Measurements from ENCODE around the gene REL. TPM values are rescaled to one million over a fixed set of nuclear protein-coding genes. Genes with fewer than 3 reads are reported as not detected.

REL gene
- total and polyA plus RNA-seq, 9 of the 15 experiments (the other 6 are each of a cell fraction or from before 2014, with no cell fraction given), result 0.63 to 8.6 (median 6.3) TPM

DNA sequence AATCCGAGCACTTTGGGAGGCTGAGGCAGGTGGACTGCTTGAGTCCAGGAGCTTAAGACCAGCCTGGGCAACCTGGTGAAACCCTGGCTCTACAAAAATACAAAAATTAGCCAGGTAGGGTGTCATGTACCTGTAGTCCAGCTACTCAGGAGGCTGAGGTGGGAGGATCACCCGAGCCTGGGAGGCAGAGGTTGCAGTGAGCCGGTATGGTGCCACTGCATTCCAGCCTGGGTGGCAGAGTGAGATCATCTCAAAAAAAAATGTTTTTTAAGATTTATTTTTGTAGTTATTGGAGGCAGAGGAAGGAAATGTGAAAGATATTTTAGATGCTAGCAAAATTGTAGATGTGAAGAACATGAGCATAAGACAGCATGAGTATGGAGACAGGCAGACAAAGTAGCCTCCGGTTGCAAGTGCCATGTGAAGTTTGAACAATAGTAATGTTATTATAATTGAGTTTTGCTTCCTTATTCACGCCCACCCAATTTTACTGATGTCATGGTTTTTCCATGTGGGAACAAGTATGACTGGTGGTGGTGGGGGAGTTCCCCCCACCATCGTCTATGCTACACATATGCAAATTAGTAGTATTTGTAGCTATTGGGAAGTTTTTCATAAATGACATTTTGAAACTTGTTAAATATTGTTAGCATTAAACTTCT, 18.0 kb downstream of the REL start:
- Histone ChIP-seq H3K9me1 (ENCODE audit: control insufficient read depth, insufficient read depth, low read length) (no peaks in the 10 kb centered on the region), H2AFZ (ENCODE audit: low read depth, low read length) (no peak overlapping the region), H3K4me1 (replicated peaks in 1 of 2; ENCODE audit: control insufficient read depth in 2 of 2, insufficient read depth in 2 of 2, low read length in 2 of 2) (no peaks in the 10 kb centered on the region), H3K4me2 (ENCODE audit: insufficient read depth, low read length) (no peak overlapping the region), H3K4me3 (no peak overlapping the region), H3K27me3 (ENCODE audit: control insufficient read depth in 2 of 2, insufficient read depth in 2 of 2, low read length in 2 of 2) (no peaks in the 10 kb centered on the region), H4K20me1 (replicated peaks; ENCODE audit: control insufficient read depth, insufficient read depth, low read length) (no peaks in the 10 kb centered on the region; the same call in 1 of the 2 replicates), H3K79me2 (ENCODE audit: control insufficient read depth, insufficient read depth, low read length) (no peaks in the 10 kb centered on the region), H3K27ac (ENCODE audit: extremely low read depth, low read depth, low read length) (no peak overlapping the region), H3K36me3 (ENCODE audit: control insufficient read depth, insufficient read depth, low read length) (peaks cover 64% of the 10 kb centered on the region), H3K9ac (ENCODE audit: insufficient read depth in 1 of 2, low read depth in 2 of 2, low read length in 2 of 2) (no peak overlapping the region), H3K9me3 (replicated peaks; ENCODE audit: control insufficient read depth, insufficient read depth, low read depth, low read length) (no peaks in the 10 kb centered on the region)
- BruUV-seq (replicated peaks), result no TSS peak
- ChIA-PET CTCF (ENCODE audit: low intra/inter-chr PET ratio) (no interaction called here), POLR2A (no interaction called here)
- 90% methylated on average over 6 of the region's 6 CpGs for WGBS (ENCODE audit: insufficient coverage, low coverage, missing lambda C conversion rate)
- intact Hi-C loops (cut with micrococcal nuclease) (no loop called here), in situ Hi-C loops (cut with MboI) (no loop called here)
- no peak for FAIRE-seq
- no peak for ATAC-seq
- no peak for DNase-seq (ENCODE audit: extremely low read depth in 1 of 4, low spot score in 3 of 4)
- no peak for TF ChIP-seq KDM4B (IDR thresholded peaks at IDR 0.05; ENCODE audit: borderline replicate concordance in 2 of 2, low read depth in 1 of 2)
- TF ChIP-seq, protein P1, sequence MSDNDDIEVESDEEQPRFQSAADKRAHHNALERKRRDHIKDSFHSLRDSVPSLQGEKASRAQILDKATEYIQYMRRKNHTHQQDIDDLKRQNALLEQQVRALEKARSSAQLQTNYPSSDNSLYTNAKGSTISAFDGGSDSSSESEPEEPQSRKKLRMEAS (CRISPR knock-in tag; IDR thresholded peaks at IDR 0.05), result no peak
- TF ChIP-seq PTTG1 (tag; IDR thresholded peaks at IDR 0.05; ENCODE audit: low read depth), result no peak
- no peak for TF ChIP-seq CCNT2 (IDR thresholded peaks at IDR 0.05; ENCODE audit: borderline replicate concordance, extremely low read depth, insufficient read length, low read depth, low read length)
- TF ChIP-seq, protein P2, sequence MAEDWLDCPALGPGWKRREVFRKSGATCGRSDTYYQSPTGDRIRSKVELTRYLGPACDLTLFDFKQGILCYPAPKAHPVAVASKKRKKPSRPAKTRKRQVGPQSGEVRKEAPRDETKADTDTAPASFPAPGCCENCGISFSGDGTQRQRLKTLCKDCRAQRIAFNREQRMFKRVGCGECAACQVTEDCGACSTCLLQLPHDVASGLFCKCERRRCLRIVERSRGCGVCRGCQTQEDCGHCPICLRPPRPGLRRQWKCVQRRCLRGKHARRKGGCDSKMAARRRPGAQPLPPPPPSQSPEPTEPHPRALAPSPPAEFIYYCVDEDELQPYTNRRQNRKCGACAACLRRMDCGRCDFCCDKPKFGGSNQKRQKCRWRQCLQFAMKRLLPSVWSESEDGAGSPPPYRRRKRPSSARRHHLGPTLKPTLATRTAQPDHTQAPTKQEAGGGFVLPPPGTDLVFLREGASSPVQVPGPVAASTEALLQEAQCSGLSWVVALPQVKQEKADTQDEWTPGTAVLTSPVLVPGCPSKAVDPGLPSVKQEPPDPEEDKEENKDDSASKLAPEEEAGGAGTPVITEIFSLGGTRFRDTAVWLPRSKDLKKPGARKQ (CRISPR knock-in tag; IDR thresholded peaks at IDR 0.05), result no peak
- no peak for TF ChIP-seq ATF1 (CRISPR knock-in tag; IDR thresholded peaks at IDR 0.05)
- no peak for TF ChIP-seq ATF1 (tag; IDR thresholded peaks at IDR 0.05)
- TF ChIP-seq, protein P3, sequence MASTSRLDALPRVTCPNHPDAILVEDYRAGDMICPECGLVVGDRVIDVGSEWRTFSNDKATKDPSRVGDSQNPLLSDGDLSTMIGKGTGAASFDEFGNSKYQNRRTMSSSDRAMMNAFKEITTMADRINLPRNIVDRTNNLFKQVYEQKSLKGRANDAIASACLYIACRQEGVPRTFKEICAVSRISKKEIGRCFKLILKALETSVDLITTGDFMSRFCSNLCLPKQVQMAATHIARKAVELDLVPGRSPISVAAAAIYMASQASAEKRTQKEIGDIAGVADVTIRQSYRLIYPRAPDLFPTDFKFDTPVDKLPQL (IDR thresholded peaks at IDR 0.05; ENCODE audit: extremely low read depth, insufficient read length), result no peak
- TF ChIP-seq, protein P4, sequence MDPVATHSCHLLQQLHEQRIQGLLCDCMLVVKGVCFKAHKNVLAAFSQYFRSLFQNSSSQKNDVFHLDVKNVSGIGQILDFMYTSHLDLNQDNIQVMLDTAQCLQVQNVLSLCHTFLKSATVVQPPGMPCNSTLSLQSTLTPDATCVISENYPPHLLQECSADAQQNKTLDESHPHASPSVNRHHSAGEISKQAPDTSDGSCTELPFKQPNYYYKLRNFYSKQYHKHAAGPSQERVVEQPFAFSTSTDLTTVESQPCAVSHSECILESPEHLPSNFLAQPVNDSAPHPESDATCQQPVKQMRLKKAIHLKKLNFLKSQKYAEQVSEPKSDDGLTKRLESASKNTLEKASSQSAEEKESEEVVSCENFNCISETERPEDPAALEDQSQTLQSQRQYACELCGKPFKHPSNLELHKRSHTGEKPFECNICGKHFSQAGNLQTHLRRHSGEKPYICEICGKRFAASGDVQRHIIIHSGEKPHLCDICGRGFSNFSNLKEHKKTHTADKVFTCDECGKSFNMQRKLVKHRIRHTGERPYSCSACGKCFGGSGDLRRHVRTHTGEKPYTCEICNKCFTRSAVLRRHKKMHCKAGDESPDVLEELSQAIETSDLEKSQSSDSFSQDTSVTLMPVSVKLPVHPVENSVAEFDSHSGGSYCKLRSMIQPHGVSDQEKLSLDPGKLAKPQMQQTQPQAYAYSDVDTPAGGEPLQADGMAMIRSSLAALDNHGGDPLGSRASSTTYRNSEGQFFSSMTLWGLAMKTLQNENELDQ (CRISPR knock-in tag; IDR thresholded peaks at IDR 0.05; ENCODE audit: borderline replicate concordance), result no peak
- TF ChIP-seq, protein P5, sequence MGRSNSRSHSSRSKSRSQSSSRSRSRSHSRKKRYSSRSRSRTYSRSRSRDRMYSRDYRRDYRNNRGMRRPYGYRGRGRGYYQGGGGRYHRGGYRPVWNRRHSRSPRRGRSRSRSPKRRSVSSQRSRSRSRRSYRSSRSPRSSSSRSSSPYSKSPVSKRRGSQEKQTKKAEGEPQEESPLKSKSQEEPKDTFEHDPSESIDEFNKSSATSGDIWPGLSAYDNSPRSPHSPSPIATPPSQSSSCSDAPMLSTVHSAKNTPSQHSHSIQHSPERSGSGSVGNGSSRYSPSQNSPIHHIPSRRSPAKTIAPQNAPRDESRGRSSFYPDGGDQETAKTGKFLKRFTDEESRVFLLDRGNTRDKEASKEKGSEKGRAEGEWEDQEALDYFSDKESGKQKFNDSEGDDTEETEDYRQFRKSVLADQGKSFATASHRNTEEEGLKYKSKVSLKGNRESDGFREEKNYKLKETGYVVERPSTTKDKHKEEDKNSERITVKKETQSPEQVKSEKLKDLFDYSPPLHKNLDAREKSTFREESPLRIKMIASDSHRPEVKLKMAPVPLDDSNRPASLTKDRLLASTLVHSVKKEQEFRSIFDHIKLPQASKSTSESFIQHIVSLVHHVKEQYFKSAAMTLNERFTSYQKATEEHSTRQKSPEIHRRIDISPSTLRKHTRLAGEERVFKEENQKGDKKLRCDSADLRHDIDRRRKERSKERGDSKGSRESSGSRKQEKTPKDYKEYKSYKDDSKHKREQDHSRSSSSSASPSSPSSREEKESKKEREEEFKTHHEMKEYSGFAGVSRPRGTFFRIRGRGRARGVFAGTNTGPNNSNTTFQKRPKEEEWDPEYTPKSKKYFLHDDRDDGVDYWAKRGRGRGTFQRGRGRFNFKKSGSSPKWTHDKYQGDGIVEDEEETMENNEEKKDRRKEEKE (IDR thresholded peaks at IDR 0.05; ENCODE audit: borderline replicate concordance in 1 of 2, control insufficient read depth in 1 of 2, low read depth in 2 of 2, low read length in 1 of 2), result no peak
- TF ChIP-seq SAFB2 (IDR thresholded peaks at IDR 0.05; ENCODE audit: borderline replicate concordance, low read depth, low read length, severe bottlenecking), result no peak
- TF ChIP-seq MTA1 (IDR thresholded peaks at IDR 0.05; ENCODE audit: borderline replicate concordance), result no peak
- no peak for TF ChIP-seq ZNF23 (CRISPR knock-in tag; IDR thresholded peaks at IDR 0.05)
